Esophagus mucosa (tissue), 1 donor: ENCODE results near the gene TMEM150A. TPM values are rescaled to one million over a fixed set of nuclear protein-coding genes. Genes with fewer than 3 reads are reported as not detected.
"Not testable (repeated sequence)": the region's sequence is repeated elsewhere in the genome, so short reads cannot be mapped to it uniquely, and the experiment has no call there.

ENCODE experiments used
- ATAC-seq: fragments of 200-7000 bp; cut with Tn5 transposase; one replicate; pipeline ENCODE4 v1.9.1; 2020
- total RNA-seq: library from RNA; stranded (reverse); gene quantifications from one replicate; pipeline ENCODE4 v1.2.4, GENCODE V29; 2023
- donor health status: DM: yes; HTN: yes; CAD: no.

TMEM150A gene, protein sequence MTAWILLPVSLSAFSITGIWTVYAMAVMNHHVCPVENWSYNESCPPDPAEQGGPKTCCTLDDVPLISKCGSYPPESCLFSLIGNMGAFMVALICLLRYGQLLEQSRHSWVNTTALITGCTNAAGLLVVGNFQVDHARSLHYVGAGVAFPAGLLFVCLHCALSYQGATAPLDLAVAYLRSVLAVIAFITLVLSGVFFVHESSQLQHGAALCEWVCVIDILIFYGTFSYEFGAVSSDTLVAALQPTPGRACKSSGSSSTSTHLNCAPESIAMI
- total RNA-seq, result 7.9 TPM

DNA sequence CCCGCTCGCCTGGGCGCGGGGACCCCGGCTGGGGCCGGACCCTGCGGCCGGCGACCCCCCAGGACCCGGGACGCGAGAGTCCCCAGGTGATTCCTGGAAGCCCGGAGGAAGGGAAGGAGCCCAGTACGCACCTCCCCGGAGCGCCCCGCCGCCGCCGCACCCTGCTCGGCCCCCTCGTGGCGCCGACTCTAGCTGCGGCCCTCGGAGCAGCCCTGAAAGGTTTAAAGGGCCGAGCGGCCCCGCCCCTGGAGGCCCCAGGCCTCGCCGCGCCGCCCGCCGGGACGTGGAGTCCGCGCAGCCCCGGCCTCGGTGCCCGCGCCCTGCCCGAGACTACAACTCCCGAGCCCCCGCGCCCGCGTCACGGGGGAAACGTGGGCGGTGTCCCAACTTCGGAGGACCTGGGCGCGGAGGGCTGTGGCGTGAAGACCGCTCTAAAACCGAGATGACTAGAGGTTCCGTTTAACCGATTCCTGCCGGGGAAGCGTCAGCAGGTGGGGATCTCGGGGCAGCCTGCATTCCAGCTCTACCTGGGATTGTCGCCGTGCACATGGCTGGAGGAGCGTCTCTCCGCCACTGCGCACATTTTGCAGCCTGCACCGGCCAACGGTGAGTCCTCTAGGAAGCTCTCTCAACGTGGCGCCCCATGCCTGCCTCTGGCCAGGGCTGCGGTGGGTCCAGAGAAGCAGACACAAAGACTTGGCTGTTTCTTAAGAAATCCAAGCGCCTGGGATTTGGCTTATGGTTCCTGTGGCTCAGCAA lies at the start of gene TMEM150A:
TSS of gene TMEM150A (minus strand) at position 223 of the 759 bp plus-strand sequence. CDS start 750 bp downstream, outside the sequence.
- ATAC-seq, result peak; percentile 93

DNA sequence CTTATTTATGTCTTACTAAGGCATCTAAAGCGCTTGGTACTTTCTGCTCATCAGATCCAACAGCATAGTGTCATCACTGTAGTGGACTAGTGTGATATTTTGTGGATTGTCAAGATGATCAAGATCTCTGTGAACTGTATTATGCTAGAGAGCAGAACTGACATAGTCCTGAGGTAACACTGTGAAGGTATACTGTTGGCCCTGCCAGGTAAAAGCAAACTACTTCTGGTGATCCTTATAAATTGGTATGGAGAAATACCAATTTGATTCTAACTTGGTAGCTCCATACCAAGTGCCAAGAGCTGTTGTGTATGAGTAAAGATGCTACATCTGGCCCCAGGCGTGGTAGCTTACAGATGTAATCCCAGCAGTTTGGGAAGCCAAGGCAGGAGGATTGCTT lies 49.6 kb upstream of the TMEM150A start:
- ATAC-seq, result no peak

DNA sequence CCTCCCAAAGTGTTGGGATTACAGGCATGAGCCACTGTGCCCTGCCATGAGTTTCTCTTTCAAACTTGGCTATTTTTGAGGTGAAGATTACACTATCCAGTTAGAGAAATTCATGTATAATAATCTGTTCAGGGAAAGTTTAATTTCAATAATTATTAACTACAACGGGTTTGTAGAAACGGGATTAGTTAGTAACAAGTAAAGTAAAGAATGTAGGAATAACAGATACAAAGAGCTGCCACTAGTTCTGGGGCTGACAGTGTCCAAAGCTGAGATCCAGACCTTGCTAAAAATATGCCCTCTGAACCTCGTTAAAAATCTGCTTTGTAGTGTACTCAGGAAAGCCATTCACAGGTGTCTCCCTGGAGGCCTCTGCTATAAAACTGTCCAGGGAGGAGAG lies 48.6 kb upstream of the TMEM150A start:
- no peak for ATAC-seq

DNA sequence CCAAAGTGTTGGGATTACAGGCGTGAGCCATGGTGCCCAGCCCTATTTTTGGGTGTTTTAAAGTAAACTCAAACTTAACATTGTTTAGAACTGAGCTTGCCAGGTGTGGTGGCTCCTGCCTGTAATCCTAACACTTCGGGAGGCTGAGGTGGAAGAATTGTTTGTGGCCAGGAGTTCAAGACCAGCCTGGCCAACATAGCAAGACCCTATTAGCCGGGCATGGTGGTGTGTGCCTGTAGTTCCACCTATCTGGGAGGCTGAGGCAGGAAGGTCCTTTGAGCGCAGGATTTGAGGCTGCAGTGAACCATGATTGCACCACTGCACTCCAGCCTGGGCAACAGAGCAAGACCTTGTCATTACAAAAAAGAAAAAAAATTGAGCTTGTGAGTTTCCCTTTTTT lies 48.0 kb upstream of the TMEM150A start:
- ATAC-seq, result no peak

DNA sequence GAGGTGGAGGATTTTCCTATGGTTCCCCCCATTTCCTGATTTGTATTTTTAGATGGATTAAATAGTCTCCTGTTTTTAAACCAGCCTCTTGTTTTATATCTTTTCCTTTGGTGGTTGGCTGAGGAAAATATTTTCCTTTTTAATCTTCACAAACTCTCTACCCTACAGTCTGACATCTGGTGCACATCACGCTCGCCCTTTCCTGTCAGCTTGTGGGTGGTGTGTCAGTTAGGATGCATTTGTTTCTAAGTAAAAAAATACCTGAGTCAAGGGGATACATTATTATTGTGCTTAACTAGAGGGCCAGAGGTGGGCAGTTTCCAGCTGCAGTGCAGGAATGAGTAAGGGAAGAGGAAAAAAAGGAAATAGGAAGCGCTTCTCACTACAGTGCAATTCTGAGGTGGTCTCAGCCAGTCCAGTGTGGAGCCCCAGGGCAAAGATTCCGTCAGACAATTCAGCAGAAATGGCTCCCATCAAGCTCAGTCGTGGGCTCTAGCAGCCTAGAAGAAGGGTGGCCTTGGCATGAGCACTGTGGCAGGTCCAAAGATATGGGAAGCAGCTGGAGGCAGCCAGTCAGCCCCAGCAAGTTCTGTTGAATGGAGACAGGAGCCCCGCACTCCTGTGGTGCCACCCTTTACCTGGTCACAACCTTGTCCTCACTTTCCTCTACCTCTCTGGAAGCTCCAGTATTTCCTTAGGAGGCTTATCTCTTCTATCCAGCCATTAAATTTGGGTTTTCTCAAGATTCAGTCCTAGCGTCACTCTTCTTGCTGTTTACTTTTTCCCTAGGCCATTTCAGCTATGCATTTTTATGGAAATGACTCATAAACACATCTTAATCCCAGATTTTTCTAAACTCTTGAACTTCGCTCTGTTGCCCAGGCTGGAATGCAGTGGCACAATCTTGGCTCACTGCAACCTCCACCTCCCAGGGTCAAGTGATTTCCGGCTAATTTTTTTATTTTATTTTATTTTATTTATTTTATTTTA lies 47.0 kb upstream of the TMEM150A start:
- ATAC-seq, result no peak

DNA sequence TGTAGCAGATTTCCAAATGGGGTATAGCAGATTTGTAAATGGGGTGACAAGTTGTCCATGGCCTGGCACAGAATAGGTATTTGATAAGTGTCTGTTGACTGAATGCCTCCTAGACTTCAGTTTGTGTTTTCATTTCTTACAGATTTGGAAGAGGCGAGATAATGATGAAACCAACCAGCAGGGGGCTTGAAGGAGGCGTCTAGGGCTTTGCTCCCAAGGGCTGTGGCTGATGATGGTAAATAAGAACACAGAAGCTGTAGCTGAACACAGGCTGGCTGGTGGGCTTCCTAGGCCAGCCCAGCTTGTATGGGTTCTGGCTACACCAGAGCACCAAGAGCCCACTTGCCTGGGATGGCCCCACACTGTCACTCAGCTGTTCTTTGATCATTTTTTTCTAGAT lies 46.1 kb upstream of the TMEM150A start:
- ATAC-seq, result no peak

DNA sequence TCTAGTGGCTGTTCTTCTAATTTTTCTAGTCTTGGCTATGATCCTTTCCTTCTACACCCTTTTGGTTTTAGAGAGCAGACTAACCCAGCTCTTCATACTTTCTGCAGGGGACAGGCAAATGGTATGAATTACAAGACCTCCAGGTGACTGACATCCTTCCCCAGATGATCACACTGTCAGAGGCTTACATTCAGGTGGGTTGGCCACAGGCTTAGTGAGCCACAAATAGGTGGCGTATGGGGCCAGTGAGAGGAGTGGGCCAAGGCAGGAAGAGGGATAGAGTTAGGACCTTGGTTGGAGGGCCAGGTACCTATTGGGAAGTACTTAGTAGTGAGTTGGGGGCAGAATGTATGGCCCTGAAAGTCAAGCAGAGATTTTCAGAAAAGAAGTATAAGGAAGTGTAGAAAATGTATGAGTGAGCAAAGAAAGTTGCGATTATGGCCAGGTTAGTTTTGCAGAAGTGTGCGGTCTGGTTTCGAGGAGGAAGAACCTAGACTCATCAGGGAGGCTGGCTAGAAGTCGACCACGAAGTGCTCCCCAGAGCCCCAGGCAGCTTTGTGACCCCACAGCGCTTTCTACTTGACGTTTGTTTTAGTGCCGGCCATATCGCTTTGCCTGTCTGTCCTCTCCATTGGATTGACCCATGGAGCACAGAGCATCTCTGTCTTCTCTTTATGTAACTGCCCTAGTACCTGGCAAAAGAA lies 45.5 kb upstream of the TMEM150A start:
- peak; percentile 30 for ATAC-seq

DNA sequence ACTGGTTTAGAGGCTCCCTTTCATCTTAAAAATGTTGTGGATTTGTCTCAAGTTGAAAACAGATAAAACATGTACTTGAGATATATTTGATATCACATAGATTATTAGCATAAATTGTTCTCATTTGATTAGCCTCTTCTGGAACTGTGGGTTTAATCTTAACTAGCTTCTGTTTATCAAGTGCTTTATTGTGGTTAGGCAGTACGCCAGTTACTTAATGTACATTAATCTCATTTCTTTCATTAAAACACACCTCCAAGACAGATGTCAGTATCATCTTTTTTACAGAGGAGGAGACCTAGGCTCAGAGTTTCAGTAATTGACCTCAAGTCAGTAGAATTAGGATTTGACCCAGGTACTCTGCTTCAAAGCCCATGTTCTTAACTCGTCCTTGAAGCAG lies 43.7 kb upstream of the TMEM150A start:
- no peak for ATAC-seq

DNA sequence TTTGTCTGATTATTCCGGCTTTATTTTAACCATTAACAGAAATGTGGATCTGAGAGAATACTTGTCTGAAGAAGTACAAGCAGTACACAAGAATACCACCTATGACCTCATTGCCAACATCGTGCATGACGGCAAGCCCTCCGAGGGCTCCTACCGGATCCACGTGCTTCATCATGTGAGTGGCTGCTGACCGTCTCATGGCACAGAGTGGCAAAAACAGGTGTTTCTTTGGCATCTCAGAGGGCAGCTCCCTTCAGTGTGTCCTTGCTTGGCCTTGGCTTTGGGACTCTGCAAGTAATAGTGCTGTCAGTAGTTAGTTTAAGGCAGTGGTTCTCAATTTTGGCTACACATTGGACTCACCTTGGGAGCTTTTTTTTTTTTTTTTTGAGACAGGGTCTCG lies 42.4 kb upstream of the TMEM150A start:
- no peak for ATAC-seq

DNA sequence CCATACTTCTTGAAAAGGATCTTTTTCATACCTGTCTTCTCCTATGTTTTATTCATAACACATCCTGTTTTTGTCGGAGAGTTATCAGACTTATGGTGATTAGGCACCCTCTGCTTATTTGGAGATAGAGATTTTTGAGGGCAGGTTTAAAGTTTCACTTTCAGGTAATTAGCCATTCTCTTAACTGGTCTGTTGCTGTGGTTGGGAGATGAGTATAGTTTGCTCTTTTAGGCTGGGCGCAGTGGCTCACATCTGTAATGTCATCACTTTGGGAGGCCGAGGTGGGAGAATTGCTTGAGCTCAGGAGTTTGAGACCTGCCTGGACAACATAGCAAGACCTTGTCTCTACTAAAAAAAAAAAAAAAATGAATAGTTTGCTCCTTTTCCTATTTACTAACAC lies 40.2 kb upstream of the TMEM150A start:
- no peak for ATAC-seq

DNA sequence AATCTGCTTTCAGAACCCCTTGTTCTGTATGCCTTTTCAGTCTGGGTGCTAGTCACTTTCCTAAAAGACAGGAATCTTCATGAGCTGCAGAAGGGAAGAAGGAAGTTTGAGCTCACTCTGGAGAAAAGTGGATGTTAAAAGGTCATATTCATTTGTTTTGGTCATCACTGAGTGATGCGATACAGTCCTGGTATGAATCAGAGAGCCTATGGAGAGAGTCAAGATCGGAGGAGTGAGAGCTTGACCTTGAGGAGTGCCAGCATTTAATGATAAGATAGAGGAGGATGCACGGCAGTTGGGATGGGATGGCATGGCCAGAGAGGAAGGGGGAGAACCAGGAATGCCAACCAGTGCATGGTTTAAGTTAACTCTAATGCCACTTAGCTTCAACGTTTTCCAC lies 33.1 kb upstream of the TMEM150A start:
- ATAC-seq, result no peak

DNA sequence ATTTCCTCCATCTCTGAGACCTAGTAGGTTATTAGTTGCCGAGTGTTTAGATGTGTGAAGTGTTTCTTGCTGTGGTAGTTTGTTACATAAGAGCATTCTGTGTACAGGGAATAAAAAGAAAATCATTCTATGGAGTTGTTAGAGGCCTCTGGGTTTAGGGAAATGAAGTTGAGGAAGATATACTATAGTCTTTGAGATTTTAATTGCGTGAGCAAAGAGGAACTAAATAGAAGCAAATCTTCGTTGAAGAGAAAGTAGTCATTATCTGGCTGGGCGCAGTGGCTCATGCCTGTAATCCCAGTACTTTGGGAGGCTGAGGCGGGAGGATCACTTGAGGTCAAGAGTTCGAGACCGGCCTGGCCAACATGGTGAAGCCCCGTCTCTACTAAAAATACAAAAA lies 32.5 kb upstream of the TMEM150A start:
- no peak for ATAC-seq

DNA sequence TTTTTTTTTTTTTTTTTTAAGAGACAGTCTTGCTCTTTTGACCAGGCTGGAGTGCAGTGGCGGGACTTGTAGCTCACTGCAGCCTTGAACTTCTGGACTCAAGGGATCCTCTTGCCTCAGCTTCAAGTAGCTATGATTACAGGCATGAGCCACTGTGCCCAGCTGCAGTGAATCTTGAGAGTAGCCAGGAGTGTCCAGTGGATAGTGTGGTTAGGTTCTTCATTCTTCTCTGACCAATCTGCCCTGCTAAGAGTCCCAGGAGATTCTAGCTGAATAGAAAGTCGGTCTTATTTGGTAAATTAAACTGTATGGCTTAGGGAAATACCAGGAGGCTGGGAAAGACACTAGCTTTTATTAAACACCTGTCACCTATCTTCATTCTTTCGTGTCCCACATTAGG lies 28.8 kb upstream of the TMEM150A start:
- no peak for ATAC-seq

DNA sequence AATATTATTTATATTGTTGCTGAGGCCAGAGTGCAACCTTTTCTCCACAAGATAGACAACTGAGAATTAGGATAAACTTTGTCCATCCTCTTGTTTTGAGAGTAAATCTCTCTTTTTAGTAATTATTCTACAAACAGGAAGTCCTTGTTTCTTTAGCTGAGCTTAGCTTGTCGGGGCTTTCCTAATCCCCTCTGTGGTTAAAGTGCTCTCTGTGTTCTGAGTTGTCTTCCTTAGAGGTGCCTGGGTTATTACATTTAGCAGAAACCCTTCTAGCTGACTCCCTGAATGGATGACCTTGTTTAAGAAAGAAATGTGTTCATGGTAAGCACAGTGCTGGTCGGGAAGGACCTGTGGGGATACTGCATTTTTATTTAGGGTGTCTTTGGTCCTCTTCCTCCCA lies 26.2 kb upstream of the TMEM150A start:
- no peak for ATAC-seq

DNA sequence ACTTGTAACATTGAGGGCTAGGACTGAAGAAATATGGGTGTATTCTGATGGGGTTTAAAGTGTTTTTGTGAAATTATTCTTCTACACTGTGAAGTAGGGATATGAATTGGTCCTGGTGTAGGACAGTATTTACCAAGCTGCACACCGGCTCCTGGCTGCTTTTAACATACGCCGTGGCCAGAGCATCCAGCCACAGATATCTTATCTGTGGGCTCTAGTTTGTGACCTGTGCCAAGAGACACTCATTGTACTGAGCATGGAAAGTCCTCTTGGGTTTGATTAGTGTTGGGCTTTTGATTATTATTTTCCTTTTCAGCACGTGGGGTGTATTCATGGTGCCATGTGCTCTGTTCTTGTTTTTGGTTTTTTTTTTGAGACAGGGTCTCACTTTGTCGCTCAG lies 21.5 kb upstream of the TMEM150A start:
- ATAC-seq, result no peak

DNA sequence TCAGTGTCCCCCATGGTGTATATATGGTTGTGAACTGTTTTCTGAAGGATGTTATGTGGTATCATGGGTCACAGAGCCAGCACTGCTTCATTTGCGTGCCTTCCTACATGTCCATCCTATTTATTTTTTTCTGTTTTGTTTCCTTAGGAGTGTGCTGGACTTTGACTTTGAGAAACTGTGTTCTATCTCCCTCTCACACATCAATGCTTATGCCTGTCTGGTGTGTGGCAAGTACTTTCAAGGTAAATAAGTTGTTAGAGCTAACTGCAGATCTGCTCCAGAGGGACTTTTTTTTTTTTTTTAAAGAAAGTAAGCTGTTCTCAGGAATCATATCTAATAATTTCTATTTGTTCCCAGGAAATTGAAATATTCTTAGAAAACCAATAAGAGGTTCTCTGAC lies 18.8 kb upstream of the TMEM150A start:
- ATAC-seq, result no peak

DNA sequence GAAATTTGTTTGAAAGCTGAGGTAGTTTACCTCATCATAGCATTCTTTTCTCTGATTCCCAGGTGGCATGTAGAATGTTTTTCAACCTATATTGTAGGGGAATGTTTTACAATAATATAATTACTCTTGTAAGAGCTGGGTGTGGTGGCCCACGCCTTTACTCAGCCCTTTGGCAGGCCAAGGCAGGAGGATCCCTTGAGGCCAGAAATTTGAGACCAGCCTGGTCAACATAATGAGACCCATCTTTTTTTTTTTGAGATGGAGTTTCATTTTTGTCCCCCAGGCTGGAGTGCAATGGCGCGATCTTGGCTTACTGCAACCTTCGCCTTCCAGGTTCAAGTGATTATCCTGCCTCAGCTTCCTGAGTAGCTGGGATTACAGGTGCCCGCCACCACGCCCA lies 17.1 kb upstream of the TMEM150A start:
- ATAC-seq, result no peak

DNA sequence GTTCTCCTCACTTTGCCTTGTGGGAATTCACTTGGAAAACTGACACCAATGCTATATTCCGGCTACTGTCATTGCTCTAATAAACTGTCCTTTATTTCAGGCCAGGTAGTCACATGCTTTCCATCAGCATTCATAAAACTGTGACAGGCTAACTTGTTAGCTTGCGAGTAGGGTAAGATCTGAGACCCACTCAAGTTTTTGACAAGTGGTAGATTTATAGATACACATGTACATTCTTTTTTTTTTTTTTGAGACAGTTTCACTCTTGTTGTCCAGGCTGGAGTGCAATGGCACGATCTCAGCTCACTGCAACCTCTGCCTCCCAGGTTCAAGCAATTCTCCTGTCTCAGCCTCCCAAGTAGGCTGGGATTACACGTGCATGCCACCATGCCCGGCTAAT lies 15.2 kb upstream of the TMEM150A start:
- ATAC-seq, result not testable (repeated sequence)

DNA sequence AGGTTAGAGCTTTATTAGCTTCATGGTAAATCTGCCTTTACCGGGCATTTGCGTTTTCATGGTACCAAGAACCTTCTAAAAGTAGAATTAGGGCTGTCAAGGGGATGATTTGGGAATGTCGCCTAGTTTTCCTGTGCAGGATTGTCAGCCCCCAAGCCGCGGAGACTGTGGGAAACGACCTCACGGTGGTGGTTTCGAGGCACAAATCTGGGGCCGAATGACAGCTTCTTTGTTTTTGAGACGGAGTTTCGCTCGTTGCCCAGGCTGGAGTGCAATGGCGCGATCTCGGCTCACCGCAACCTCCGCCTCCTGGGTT lies 12.9 kb upstream of the TMEM150A start:
- no peak for ATAC-seq

DNA sequence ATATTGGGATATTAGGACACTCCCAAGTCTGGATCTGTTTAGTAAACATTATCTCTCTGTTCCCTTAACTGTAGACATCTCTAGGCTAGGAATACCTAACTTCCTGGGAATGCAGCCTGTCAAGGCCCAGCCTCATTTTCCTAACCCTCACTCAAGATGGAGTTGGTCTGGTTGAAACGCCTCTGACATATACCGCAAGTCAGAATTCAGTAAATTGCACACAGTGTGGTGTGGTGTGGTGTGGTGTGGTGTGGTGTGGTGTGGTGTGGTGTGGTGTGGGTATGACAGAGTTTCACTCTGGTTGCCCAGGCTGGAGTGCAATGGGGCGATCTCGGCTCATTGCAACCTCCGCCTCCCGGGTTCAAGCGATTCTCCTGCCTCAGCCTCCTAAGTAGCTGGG lies 12.3 kb upstream of the TMEM150A start:
- not testable (repeated sequence) for ATAC-seq

DNA sequence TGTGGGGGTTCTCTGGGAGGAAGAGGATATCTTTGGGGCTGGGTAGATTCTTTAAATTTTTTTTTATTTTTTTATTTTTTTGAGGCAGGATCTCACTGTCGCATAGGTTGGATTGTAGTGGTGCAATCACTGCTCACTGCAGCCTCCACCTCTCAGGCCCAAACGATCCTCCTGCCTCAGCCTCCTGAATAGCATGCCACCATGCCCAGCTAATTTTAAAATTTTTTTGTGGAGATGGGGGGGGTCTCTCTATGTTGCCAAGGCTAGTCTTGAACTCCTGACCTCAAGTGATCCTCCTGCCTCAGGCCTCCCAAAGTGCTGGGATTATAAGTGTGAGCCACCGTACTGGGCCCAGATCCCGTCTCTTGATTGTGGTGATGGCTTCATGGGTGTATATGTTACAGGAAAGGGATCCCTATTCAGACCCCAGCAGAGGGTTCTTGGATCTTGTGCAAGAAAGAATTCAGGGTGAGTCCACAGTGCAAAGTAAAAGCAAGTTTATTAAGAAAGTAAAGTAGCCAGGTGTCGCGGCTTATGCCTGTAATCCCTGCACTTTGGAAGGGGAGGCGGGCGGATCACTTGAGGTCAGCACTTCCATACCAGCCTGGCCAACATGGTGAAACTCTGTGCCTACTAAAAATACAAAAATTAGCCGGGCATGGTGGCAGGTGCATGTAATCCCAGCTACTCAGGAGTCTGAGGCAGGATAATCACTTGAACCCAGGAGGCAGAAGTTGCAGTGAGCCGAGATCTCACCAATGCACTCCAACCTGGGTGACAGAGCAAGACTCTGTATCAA lies 11.4 kb upstream of the TMEM150A start:
- ATAC-seq, result no peak
